Right ventricle myocardium superior (tissue), 1 donor: ENCODE measurements around the gene ST7. TPM values are rescaled to one million over a fixed set of nuclear protein-coding genes. Genes with fewer than 3 reads are reported as not detected.
A peak's percentile ranks its signal among the peaks of the same experiment; 100 is the strongest.
"Not testable (repeated sequence)": the region's sequence is repeated elsewhere in the genome, so short reads cannot be mapped to it uniquely, and the experiment has no call there.

Experiments used
- ATAC-seq: fragments of 200-7000 bp; cut with Tn5 transposase; one replicate; pipeline ENCODE4 v1.9.1; 2020; ENCODE audit warnings: mild to moderate bottlenecking; ENCODE audit not compliant: poor library complexity
- DNase-seq: peaks from one replicate; pipeline ENCODE4 v3.0.0-alpha.2; 2020
- intact Hi-C: fragments of 100-400 bp; cut with DNase I; formaldehyde crosslinking; loops from one replicate; pipeline ENCODE4 v1.11.2; 2022
- total RNA-seq: library from RNA; stranded (reverse); fragmentation: NEBNext Ultra II Directional; extraction: Animal tissue kit (Norgen Biotek cat#: 25700); gene quantifications from one replicate; pipeline ENCODE4 v1.2.1, GENCODE V29; 2021
- donor health status: DM: no; HTN: yes; CAD: no; lungs with severe emphysema.

The ST7 gene
- total RNA-seq, 1 donor from 2014 or later = 29.7 TPM

DNA sequence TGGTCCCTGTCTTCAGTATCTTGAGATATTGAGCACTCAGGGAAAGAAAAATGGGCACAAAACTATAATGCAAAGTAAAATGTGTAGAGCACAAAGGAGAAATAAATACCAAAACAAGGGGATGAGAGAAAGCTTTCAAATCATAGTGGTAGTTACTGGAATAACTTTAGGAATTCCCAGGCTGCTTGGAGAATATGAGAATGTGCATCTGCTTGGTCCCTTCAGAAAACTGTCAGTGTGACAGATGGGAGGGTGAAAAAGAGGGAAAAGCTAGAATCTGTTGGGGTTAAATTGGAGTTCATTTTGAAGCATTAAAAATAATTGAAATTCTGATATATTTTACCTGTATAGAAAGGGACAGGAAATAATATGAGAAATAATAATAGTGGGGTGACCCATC is 15.3 kb downstream of the ST7 start:
- no peak for ATAC-seq
- no peak for DNase-seq
- intact Hi-C loops = no loop called here

DNA sequence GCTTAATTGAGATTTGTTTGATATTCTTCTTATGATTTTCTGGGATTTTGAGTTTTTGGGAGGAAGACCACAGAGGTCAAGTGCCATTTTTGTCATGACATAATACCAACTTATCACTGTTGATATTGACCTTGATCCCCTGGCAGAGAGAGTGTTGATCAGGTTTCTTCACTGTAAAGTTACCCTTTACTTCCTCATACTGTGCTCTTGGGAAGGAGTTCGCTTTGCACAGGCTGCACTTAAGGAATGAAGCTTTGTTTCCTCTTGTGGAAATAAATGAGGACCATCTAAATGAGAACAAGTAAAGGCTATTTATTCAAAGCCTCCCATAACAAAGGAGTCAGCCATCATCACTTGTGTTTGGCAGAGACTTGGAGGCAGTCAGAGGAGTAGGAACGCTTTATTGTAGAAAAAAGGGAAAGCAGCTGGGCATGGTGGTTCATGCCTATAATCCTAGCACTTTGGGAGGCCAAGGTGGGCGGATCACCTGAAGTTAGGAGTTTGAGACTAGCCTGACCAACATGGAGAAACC is 16.1 kb downstream of the ST7 start:
- no peak for DNase-seq
- ATAC-seq = no peak
- intact Hi-C loops = no loop called here

DNA sequence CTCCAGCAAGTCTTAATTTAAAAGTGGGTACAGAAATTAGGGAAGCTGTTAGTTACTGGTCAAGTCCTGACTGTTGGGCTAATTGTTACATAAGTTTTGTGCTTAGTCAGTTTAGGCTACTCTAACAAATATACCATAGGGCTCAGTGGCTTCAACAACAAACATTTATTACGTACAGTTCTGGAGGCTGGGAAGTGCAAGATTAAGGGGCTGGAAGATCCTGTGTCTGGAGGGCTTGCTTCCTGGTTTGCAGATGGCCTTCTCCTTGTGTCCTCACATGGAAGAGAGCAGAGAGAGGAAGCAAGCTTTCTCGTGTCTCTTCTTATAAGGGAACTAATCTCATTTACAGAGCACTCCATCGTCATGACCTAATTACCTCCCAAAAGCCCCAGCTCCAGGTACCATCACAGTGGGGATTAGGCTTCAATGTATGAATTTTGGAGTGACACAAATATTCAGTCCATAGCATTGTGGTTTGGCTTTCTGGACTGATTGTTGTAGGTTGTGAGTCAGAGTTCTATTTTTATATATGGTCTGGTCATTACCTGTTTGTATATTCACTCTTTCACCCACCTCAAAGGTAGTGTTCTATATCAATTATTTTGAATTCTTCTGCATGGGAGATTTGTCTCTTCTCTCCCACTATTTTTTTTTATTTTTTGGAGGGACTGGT is 17.1 kb downstream of the ST7 start:
- ATAC-seq (peak; percentile 34), DNase-seq (no peak)
- intact Hi-C loops = no loop called here

DNA sequence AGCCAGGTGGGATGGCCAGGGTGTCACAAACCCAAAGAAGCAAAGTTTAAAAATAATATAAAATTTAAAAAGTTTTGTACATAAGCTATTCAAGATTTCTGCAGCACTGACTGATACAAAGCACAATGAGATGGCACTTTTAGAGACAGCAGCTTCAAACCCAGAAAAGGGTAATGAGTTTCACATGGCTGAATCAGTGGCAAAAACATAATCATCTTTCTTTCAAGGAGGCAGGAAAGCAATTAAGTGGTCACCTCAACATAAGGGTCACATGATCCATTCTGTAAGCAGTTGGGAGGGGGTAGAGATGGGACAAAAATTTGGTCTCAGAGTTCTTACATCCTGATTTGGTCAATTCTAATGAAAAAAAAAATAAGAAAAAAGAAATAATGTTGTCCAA is 17.9 kb downstream of the ST7 start:
- DNase-seq, ATAC-seq, intact Hi-C loops: not testable (repeated sequence)

DNA sequence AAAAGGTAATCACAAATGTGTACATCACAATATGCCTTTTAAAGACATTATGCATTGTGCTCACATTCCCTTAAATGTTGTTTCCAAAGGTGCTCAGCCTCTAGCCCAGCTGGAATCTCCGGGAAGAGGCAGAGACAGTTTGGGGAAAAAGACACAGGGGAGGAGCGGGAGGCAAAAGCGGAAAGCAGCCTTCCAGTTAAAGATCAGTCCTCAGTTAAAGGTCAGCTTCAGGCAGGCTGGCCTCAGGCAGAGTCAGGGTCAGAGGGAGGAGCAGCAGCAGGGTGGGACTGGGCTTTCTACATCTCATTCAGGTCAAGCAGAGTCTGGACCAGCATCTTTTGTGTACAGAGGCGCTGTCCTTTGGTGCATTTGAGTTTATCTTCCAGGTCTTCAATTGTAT is 18.6 kb downstream of the ST7 start:
- intact Hi-C loops = no loop called here
- ATAC-seq (no peak), DNase-seq (no peak)

DNA sequence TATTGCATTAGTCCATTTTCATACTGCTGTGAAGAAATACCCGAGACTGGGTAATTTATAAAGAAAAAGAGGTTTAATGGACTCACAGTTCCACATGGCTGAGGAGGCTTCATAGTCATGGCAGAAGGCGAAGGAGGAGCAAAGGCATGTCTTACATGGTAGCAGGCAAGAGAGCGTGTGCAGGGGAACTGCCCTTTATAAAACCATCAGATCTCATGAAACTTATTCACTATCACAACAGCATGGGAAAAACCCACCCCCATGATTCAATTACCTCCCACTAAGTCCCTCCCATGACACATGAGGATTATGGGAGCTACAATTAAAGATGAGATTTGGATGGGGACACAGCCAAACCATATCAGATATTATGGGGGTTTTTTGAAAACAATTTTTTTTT is 21.7 kb downstream of the ST7 start:
- intact Hi-C loops, ATAC-seq: not testable (repeated sequence)

DNA sequence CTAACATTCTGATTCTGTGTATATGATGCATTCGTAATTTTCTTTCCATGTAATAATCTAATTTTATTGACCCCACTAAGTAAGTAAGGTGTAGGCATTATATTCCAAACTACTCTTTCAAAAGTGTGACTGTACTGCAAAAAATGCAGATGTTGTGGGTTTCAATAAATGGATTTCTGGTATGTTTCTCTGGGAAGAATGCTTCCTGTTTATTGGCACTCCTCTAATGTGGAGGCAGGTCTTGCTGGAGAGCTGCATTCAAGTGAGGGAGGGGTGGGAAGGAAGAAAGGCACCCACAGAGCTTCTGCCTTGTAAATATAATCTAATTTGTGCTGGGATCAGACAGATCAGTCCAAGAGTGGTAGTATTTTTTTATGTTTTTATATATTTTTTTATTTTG is 23.9 kb downstream of the ST7 start:
- intact Hi-C loops = no loop called here
- no peak for ATAC-seq
- DNase-seq = no peak

More for the DNA sequence above, 21.7 kb downstream of the ST7 start:
- DNase-seq = not testable (repeated sequence)

DNA sequence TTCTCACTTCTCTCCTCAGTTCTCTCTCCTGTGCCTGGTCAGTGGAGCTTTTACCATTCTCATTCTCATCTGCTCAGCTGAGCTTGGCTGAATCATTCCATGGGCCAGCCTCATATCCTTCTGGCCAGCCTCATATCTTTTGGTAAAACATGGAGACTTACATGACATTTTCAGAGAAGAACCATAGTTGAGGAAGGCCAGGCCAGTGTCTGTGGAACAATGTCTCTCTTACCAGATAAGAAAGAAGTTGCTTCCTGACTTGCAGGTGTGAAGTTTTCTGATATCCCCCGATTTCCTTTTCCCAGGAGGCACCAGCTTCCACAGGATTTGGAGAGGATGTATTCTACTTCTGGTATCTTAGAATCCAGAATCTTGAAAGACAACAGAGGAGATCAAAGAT is 24.7 kb downstream of the ST7 start:
- no peak for ATAC-seq
- intact Hi-C loops = no loop called here
- no peak for DNase-seq

DNA sequence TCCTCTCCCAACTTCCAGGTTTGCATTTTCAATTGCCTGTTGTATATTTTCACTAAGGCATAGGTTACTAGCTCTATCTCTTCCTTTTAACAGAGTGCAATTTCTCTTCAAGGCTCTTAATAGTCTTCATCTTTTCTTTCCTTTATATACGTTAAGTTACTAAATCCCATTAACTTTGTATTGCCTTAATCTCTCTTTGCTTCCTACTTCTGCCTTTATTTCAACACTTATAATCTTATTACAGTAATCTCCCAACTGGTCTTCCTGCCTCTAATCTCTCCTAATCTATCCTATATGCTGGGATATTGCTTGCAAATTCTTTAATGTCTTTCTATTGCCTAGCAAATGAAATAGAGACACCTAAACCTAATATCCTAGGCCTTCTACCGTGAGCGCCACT is 26.1 kb downstream of the ST7 start:
- DNase-seq = no peak
- intact Hi-C loops = no loop called here
- ATAC-seq = no peak

DNA sequence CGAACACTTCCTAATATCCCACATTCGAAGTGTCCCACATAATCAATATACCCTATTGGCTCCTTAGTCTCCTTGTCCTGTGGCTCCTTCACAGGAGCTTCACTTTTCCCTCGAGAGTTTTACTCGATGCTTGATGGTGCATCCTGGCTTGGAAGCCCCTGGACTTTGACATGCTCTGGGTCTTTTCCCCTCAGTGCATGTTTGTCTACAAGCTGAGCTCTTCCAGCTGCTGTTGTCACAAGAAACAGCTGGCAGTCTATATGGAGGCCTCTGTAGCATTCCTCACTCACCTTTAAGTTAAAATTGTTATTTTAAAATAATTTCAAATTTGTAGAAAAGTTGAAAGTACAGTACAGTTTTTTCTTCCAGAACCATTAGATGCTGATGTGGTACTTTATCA is 27.1 kb downstream of the ST7 start:
- no peak for ATAC-seq

DNA sequence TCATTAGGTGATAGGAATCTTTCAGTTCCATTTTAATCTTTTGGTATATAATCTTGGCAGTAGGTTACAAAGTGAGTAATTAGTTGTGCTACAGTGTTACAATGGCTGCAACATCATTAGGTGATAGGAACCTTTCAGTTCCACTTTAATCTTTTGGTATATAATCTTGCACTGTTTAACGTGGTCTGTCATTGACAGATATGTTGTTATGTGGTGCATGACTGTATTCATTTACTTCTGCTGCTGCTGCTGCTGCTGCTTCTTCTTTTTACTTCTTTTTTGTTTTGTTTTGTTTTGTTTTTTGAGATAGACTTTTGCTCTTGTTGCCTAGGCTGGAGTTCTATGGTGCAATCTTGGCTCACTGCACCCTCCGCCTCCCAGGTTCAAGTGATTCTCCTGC is 28.6 kb downstream of the ST7 start:
- DNase-seq (no peak), ATAC-seq (no peak)
- intact Hi-C loops = no loop called here

More for the DNA sequence above, 27.1 kb downstream of the ST7 start:
- intact Hi-C loops = no loop called here
- no peak for DNase-seq

DNA sequence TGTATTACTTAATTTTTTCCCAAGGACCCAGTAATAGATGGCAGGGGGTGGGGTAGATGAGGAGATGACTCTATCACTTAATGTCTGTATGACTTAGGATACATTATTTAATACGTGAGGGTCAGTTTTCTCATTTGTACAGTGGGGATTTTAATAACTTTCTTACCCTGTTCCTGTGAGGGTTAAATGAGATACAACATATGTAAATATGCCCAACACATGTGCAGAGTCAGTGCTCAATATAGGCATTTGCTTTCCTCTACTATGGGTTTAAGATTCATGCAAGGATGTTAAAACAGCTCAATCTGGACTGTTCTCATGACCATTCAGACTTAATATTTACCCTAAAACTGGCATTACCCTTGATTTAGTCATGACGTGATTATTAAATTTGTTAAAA is 31.2 kb downstream of the ST7 start:
- DNase-seq (no peak), ATAC-seq (no peak)
- intact Hi-C loops = no loop called here

DNA sequence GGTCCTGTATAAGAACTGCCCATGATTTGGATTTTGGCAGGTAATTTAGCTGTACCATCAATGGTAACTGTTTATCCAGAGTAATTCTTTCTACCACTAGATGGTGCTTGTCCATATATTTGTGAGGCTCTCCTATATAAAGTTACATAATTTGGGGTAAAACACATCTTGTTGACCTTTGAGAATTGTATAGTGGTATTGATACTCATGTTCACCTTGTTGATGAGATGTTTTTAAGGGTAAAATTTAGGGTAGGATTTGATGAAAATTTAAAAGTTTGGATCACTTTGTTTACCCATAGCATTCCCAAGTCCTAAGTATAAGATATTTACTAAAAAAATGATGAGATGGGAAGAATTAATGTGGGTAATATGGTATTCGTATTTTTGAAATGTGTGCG is 31.6 kb downstream of the ST7 start:
- intact Hi-C loops = no loop called here
- no peak for DNase-seq
- ATAC-seq = peak; percentile 54

DNA sequence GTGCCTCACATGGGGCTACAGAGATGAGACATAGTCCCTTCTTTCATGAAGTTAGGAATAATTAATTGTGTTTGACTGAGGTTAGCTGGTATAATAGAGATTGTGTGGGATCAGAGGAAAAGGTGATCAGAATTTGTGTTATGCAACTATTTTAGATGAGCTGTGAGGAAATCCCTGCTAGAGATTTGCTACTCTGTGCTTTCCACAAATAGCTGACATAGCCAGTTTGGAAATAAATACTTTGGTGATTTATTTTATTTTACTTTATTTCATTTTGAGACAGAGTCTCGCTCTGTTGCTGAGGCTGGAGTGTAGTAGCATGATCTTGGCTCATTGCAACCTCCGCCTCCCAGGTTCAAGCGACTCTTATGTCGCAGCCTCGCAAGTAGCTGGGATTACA is 32.3 kb downstream of the ST7 start:
- no peak for DNase-seq
- no peak for ATAC-seq
- intact Hi-C loops = no loop called here

DNA sequence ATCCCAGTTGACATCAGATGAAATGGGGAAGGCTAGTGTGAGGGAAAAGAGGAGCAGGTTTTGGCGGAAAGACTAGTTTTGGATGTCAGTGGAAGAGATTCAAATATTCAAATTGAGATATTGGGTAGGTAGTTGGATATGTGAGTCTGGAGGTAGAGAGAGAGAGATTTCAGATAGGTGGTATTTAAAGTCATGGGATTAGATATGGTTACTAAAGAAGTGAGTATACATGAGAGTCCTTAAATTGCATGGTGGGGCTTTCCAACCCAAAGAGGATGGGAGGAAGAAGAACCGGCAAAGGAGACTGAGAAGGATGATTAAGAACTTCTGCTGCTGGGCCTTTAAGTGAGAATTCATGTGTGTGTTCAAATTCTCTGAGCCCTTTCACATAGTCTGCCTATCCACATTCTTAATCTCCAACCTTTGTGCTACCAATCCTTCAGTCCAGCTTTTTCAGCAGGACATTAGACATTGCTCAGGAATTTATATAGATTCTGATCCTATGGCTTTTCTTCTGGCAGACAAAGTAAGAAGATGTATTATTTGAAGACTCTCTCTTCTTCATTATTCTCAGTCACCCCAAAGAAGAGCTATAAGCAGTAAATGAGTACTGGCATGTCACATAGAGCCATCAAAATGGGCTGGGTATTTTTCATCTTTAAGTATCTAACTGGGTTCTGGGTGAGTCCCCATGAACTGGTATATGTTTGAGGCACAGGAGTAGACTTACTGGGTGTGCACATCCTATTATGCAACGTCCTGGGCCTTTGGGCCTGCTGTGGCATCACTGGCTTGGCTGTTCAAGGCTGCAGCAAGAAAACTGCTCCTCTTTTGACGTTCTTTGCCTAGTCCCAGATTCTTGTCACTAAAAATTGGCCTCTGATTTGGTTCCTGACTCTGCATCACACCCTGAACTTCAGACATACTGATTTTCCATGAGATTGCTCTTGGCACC is 33.6 kb downstream of the ST7 start:
- intact Hi-C loops = no loop called here
- DNase-seq = no peak
- no peak for ATAC-seq

DNA sequence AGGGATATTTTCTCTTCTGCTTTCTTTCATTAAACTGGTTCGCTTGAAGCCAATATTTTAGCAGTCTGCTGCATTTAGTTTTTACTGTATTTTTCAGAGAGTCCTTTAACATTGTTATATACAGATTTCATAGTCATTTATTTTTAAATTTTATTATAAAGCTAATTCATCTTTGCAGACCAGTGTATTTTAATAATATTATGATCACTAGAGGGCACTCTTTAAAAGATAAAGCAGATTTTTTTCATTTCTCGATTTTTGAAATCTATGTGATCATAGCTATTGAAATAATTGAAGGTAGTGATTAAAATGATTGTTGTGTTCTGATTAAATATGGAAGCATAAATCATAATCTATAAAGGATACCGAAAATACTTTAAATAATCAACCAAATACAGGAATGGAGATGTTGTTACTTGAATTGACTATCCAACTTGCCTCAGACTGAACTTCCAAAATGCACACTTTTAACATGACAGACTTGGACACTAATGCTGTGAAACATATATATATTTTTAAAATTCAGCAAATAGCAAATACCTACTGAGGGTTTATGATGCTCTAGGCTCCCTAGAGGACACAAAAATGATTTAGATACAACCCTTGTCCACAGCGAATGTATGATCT is 35.2 kb downstream of the ST7 start:
- intact Hi-C loops = loop anchor here (2.0 kb wide), 1 partner anchor 124 kb away; no protein-coding TSS in a partner anchor
- DNase-seq (no peak), ATAC-seq (no peak)

DNA sequence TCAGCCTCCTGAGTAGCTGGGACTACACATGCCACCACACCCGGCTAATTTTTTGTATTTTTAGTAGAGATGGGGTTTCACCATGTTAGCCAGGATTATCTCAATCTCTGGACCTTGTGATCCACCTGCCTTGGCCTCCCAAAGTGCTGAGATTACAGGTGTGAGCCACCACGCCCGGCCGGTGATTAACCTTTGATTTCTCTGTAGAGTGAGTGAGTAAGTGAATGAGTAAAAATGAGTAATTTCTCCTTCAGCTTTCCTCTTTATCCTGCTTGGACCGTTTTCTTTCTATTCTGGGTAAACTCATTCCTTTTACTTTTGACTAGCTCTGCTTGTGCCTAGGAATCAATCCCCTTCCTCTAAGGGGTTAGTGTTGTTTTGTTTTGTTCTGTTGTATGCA is 36.8 kb downstream of the ST7 start:
- DNase-seq = no peak
- no peak for ATAC-seq
- intact Hi-C loops = no loop called here

DNA sequence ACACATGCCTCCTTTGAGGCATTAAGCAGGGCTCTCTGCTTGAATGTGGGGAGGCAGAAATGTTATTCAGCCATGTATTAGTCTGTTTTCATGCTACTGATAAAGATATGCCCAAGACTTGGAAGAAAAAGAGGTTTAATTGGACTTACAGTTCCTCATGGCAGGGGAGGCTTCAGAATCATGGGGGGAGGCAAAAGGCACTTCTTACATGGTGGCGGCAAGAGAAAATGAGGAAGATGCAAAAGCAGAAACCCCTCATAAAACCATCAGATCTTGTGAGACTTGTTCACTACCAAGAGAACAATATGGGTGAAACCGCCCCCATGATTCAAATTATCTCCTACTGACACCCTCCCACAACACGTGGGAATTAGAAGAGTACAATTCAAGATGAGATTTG is 37.9 kb downstream of the ST7 start:
- DNase-seq (no peak), ATAC-seq (no peak)
- intact Hi-C loops = no loop called here

DNA sequence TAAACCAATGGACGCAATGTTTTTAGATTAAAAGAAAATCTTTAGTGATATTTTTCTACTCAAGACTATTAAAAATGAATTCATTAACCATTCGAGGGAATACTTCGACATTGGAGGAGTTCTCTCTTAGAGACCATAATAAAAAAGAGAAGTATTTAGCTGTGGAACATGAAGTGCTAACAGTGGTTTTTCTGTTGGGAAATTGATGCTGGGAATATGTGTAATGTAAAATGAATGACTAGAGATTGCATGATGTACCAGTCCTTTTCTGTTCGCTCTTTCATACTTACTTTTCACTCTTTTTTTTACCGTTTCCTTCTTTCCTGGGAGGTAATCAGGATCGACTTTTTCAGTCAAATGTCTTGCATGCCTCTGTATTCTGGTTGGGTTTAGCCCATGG is 41.3 kb downstream of the ST7 start:
- no peak for DNase-seq
- no peak for ATAC-seq
- intact Hi-C loops = no loop called here
